ENCODE data around the gene TCF7L2. TPM values are rescaled to one million over a fixed set of nuclear protein-coding genes. Genes with fewer than 3 reads are reported as not detected.

Gene TCF7L2
- total RNA-seq, 1 experiment from 2014 or later, result 45.2 TPM

DNA sequence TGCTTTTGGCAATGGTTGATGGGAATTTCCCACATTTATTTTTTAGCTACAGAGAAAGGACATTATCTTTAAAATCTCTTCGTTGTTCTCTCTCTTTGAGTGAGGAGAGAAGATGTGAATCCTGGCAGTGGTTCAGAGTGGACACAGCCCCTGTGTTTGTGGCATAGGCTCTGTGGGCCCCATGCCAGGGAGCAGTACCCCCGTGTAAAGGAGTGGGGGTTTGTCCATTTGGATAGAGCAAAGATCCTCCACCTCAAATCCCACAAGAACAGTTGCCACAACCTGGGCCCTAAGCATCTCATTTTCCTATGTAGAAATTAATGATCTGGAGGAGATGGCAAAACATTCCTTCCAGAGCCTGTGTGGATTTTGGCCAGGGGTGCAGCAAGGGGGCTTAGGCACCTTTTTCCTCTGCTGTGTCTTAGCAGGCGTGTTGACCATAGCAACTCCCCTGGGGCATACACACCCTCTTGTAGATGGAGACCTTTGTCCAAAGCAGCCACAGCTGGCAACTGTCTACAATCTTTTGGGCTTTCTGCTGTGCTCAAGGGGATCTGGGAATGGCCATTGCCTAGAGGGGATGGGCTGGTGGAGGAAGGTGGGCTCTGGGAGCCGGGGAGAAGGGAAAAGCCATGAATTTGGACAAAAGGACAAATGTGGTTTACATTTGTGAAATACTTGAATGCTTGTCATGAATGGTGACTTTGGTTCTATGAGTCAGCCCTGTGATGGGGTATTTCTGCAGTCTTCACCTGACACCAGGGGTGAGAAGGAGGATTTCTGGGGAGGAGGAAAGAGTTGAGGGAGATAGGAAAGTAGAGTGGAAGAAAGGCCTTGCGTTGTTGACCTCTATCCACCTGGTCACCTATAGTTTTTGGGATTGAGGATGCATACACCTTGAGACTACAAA lies 92.0 kb downstream of the TCF7L2 start:
- BruUV-seq (replicated peaks), result TSS peak; percentile 22
- in situ Hi-C loops (cut with HindIII; ENCODE audit: low pct_unique_long_range_greater_than_20kb, low sequenced_read_pairs), result no loop called here

More for the DNA sequence above, 92.0 kb downstream of the TCF7L2 start:
- no peaks in the 10 kb centered on the region; the same call in 1 of the 2 replicates for H3K36me3 ChIP-seq (ENCODE audit: control insufficient read depth, insufficient read depth, low read length)
- ATAC-seq (no peak), DNase-seq (ENCODE audit: low read depth, low spot score) (no peak)
- H3K9me3 ChIP-seq (ENCODE audit: control insufficient read depth, insufficient read depth, low read depth, low read length), result no peaks in the 10 kb centered on the region
- no peak for TF ChIP-seq REST (IDR thresholded peaks at IDR 0.05; ENCODE audit: insufficient read depth in 1 of 2, low read depth in 2 of 2, low read length in 1 of 2)
- TF ChIP-seq CTCF (IDR thresholded peaks at IDR 0.05), result no peak
- TF ChIP-seq SIN3A (IDR thresholded peaks at IDR 0.05; ENCODE audit: borderline replicate concordance, insufficient read depth, low read depth, low read length), result no peak
- TF ChIP-seq POLR2AphosphoS5 (IDR thresholded peaks at IDR 0.05; ENCODE audit: low read depth, low read length), result no peak
- no peak for TF ChIP-seq TCF7L2 (IDR thresholded peaks at IDR 0.05; ENCODE audit: low read depth, low read length)
- ChIA-PET POLR2A (interaction anchor here (0.6 kb wide), 1 partner anchor 19 kb away, joined by 6 read pairs; no protein-coding TSS in a partner anchor), CTCF (no interaction called here)
- H3K27ac ChIP-seq (ENCODE audit: low read length), result peak overlapping the region; percentile 14; the same call in 1 of the 2 replicates
- no peaks in the 10 kb centered on the region for H3K27me3 ChIP-seq (ENCODE audit: control insufficient read depth, insufficient read depth, low read length)
- peaks cover 29% of the 10 kb centered on the region for H3K4me1 ChIP-seq (ENCODE audit: control insufficient read depth, insufficient read depth, low read length)
- intact Hi-C loops (cut with micrococcal nuclease; ENCODE audit: unreplicated experiment), result no loop called here
- H3K4me3 ChIP-seq (ENCODE audit: low read depth in 2 of 2, low read length in 2 of 2), result no peak overlapping the region
